Mesenchymal stem cell (in vitro differentiated cells and primary cell): ENCODE measurements around the gene PINK1.
A peak's percentile ranks its signal among the peaks of the same experiment; 100 is the strongest.

Source experiments
- DNase-seq: peaks from one replicate; pipeline ENCODE4 v3.0.0-alpha.2; 2013
- H2AFZ ChIP-seq: one replicate; pipeline ENCODE4 v1.6.1; 2013; ENCODE audit warnings: low read depth, mild to moderate bottlenecking, control low read depth, inconsistent platforms, low read length, moderate library complexity
- H2AK5ac ChIP-seq: 2 replicates; pipeline ENCODE4 v1.6.1; 2013; ENCODE audit warnings: low read length, moderate library complexity, mild to moderate bottlenecking, inconsistent platforms; ENCODE audit not compliant: severe bottlenecking
- H2BK120ac ChIP-seq: one replicate; pipeline ENCODE4 v1.6.1; 2013; ENCODE audit warnings: low read depth, mild to moderate bottlenecking, inconsistent platforms, low read length, moderate library complexity
- H2BK12ac ChIP-seq, 2 experiments: one replicate each; pipeline ENCODE4 v1.6.1; 2013; ENCODE audit warnings: inconsistent platforms in 2 of 2, low read length in 2 of 2, mild to moderate bottlenecking in 2 of 2, moderate library complexity in 2 of 2, control low read depth in 1 of 2
- H2BK15ac ChIP-seq: one replicate; pipeline ENCODE4 v1.6.1; 2013; ENCODE audit warnings: mild to moderate bottlenecking, low read depth, inconsistent platforms; ENCODE audit not compliant: poor library complexity, severe bottlenecking
- H2BK5ac ChIP-seq: 2 replicates; pipeline ENCODE4 v1.6.1; 2013; ENCODE audit warnings: low read depth, mild to moderate bottlenecking, low read length, control low read depth, inconsistent platforms; ENCODE audit not compliant: poor library complexity, severe bottlenecking
- H3K14ac ChIP-seq, 2 experiments: one replicate each; pipeline ENCODE4 v1.6.1; 2013; ENCODE audit warnings: inconsistent platforms in 2 of 2, low read length in 2 of 2, control low read depth in 1 of 2, mild to moderate bottlenecking in 1 of 2, moderate library complexity in 1 of 2
- H3K18ac ChIP-seq, 2 experiments: one replicate each; pipeline ENCODE4 v1.6.1; 2013; ENCODE audit warnings: inconsistent platforms in 2 of 2, low read length in 2 of 2, control low read depth in 1 of 2, low read depth in 1 of 2, mild to moderate bottlenecking in 1 of 2
- H3K23ac ChIP-seq, 2 experiments: one replicate each; pipeline ENCODE4 v1.6.1; 2013; ENCODE audit warnings: inconsistent platforms in 2 of 2, low read length in 2 of 2, mild to moderate bottlenecking in 2 of 2, moderate library complexity in 2 of 2, control low read depth in 1 of 2
- H3K27ac ChIP-seq: 2 replicates; pipeline ENCODE4 v1.5.1; 2013; ENCODE audit warnings: mild to moderate bottlenecking, moderate library complexity, low read length, control low read depth, inconsistent platforms; ENCODE audit not compliant: poor library complexity, severe bottlenecking
- H3K27me3 ChIP-seq, 2 experiments: 2 replicates each; pipeline versions ENCODE4 v1.6.1 to v1.7.0; 2013; ENCODE audit warnings: low read length in 2 of 2, mild to moderate bottlenecking in 2 of 2, moderate library complexity in 2 of 2, control low read depth in 1 of 2, inconsistent platforms in 1 of 2; ENCODE audit not compliant: control insufficient read depth in 1 of 2, insufficient read depth in 1 of 2
- H3K36me3 ChIP-seq, 2 experiments: 2 replicates each; pipeline versions ENCODE4 v1.6.1 to v1.7.0; 2013; ENCODE audit warnings: low read length in 2 of 2, control low read depth in 1 of 2, inconsistent platforms in 1 of 2, low read depth in 1 of 2, mild to moderate bottlenecking in 1 of 2; ENCODE audit not compliant: insufficient read depth in 2 of 2, control insufficient read depth in 1 of 2
- H3K4ac ChIP-seq, 2 experiments: one replicate each; pipeline ENCODE4 v1.6.1; 2013; ENCODE audit warnings: inconsistent platforms in 2 of 2, low read length in 2 of 2, mild to moderate bottlenecking in 2 of 2, moderate library complexity in 2 of 2, control low read depth in 1 of 2, low read depth in 1 of 2
- H3K4me1 ChIP-seq: 2 replicates; pipeline ENCODE4 v1.6.1; 2013; ENCODE audit warnings: low read depth, low read length, control low read depth; ENCODE audit not compliant: control insufficient read depth, insufficient read depth
- H3K4me2 ChIP-seq: 2 replicates; pipeline ENCODE4 v1.6.1; 2013; ENCODE audit warnings: low read length, mild to moderate bottlenecking, inconsistent platforms; ENCODE audit not compliant: poor library complexity, severe bottlenecking
- H3K4me3 ChIP-seq, 2 experiments: 2 replicates each; pipeline versions ENCODE4 v1.5.1 to v1.7.0; 2013; ENCODE audit warnings: low read length in 2 of 2, mild to moderate bottlenecking in 2 of 2, control low read depth in 1 of 2, low read depth in 1 of 2; ENCODE audit not compliant: insufficient read depth in 1 of 2
- H3K79me1 ChIP-seq: replicated peaks from 2 replicates; pipeline ENCODE4 v1.6.1; 2013; ENCODE audit warnings: mild to moderate bottlenecking, control low read depth, low read length, inconsistent platforms; ENCODE audit not compliant: poor library complexity, severe bottlenecking
- H3K9ac ChIP-seq: 2 replicates; pipeline ENCODE4 v1.7.0; 2013; ENCODE audit warnings: mild to moderate bottlenecking, low read length, moderate library complexity
- H3K9me3 ChIP-seq: 2 replicates; pipeline ENCODE4 v1.7.0; 2013; ENCODE audit warnings: mild to moderate bottlenecking, low read length; ENCODE audit not compliant: control insufficient read depth
- H4K8ac ChIP-seq: one replicate; pipeline ENCODE4 v1.6.1; 2013; ENCODE audit warnings: inconsistent platforms, mild to moderate bottlenecking, low read length, moderate library complexity
- H4K91ac ChIP-seq: one replicate; pipeline ENCODE4 v1.6.1; 2013; ENCODE audit warnings: mild to moderate bottlenecking, low read length, inconsistent platforms
- WGBS: methylation state at CpG from one replicate; pipeline ENCODE4 v1.1.7; 2013; ENCODE audit warnings: mixed read lengths; 5-methylcytosine and 5-hydroxymethylcytosine counted together

Gene PINK1

DNA sequence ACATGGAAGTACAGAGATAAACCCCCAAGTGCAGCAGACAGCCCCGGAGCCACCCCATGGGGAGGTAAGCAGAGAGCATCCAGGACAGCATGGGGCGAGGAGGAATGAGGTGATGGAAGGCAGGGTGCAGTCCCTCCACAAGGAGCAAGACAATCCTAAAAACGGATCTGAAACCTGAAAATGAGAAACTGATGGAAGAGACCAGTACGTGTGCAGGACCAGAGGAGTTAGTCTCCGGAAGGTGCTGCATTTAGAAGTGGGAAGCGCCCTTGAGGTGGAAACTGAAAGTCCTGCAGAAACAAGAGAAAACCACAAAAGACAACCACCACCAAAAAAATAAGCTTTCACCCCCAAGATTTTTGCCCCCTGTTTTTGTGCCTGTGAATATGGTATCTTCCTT lies 45.3 kb downstream of the PINK1 start:
- Histone ChIP-seq H2BK12ac (no peak overlapping the region), H3K23ac (no peak overlapping the region), H3K18ac (no peak overlapping the region), H3K9ac (no peak overlapping the region), H3K27me3 (peaks cover 0 to 5% of the 10 kb centered on the region in 2 experiments), H3K36me3 (no peaks in the 10 kb centered on the region), H4K8ac (no peak overlapping the region), H3K27ac (no peak overlapping the region), H4K91ac (no peak overlapping the region), H3K4me1 (no peaks in the 10 kb centered on the region), H3K4me2 (no peak overlapping the region), H3K4ac (no peak overlapping the region), H3K14ac (no peak overlapping the region), H3K79me1 (no peaks in the 10 kb centered on the region), H2AFZ (no peak overlapping the region), H2BK15ac (no peak overlapping the region), H3K9me3 (no peaks in the 10 kb centered on the region), H2AK5ac (no peak overlapping the region), H3K4me3 (no peak overlapping the region), H2BK5ac (no peak overlapping the region), H2BK120ac (no peak overlapping the region)
- 83% methylated on average over 5 of the region's 6 CpGs for WGBS
- DNase-seq, result no peak

DNA sequence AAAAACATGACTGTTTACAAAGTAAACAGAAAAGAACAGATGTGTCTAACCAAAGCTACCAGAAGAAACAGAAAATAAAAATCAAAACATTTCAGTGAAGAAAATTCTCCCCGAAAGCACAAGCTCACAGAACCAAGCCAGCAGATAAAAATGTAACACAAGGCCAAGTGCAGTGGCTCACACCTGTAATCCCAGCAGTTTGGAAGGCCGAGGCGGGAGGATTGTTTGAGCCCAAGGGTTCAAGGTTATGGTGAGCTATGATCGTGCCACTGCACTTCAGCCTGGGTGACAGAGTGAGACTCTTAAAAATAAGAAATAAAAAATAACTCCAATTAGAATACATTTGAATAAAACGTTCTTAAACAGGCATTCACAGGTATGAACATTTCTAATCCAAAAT lies 47.0 kb downstream of the PINK1 start:
- DNase-seq, result no peak
- Histone ChIP-seq H2BK120ac (no peak overlapping the region), H2BK15ac (no peak overlapping the region)

GRCh38 chr1:20681999-20682398 lies 48.7 kb downstream of the PINK1 start:
- H3K4me1 ChIP-seq, result no peaks in the 10 kb centered on the region
- no peak overlapping the region for H3K18ac ChIP-seq
- no peak overlapping the region for H4K91ac ChIP-seq
- H3K4ac ChIP-seq, result no peak overlapping the region
- no peak overlapping the region for H2BK120ac ChIP-seq
- H2AFZ ChIP-seq, result no peak overlapping the region
- H3K36me3 ChIP-seq, result peaks cover 0 to 5% of the 10 kb centered on the region in 2 experiments
- H2BK12ac ChIP-seq, result no peak overlapping the region
- no peak overlapping the region for H2AK5ac ChIP-seq
- no peak overlapping the region for H3K9ac ChIP-seq
- H4K8ac ChIP-seq, result no peak overlapping the region
- H3K27me3 ChIP-seq, result peaks cover 0 to 8% of the 10 kb centered on the region in 2 experiments
- H2BK5ac ChIP-seq, result no peak overlapping the region
- no peak overlapping the region for H3K4me2 ChIP-seq
- no peak overlapping the region for H3K14ac ChIP-seq
- no peak overlapping the region for H2BK15ac ChIP-seq
- no peak for DNase-seq
- H3K27ac ChIP-seq, result no peak overlapping the region
- no peaks in the 10 kb centered on the region for H3K79me1 ChIP-seq
- no peak overlapping the region for H3K4me3 ChIP-seq
- 98% methylated on average over 9 of the region's 9 CpGs for WGBS
- H3K9me3 ChIP-seq, result no peaks in the 10 kb centered on the region
- H3K23ac ChIP-seq, result no peak overlapping the region

More for the DNA sequence above, 47.0 kb downstream of the PINK1 start:
- no peak overlapping the region for H3K4ac ChIP-seq
- H3K18ac ChIP-seq, result no peak overlapping the region
- no peak overlapping the region for H2AFZ ChIP-seq
- no peak overlapping the region for H4K8ac ChIP-seq
- H3K79me1 ChIP-seq, result no peaks in the 10 kb centered on the region
- no peak overlapping the region for H4K91ac ChIP-seq
- H3K4me2 ChIP-seq, result no peak overlapping the region
- H3K23ac ChIP-seq, result no peak overlapping the region
- no peak overlapping the region for H2BK12ac ChIP-seq
- H3K4me3 ChIP-seq, result no peak overlapping the region
- no peak overlapping the region for H2AK5ac ChIP-seq
- no peaks in the 10 kb centered on the region for H3K9me3 ChIP-seq
- H3K14ac ChIP-seq, result no peak overlapping the region
- no peaks in the 10 kb centered on the region for H3K4me1 ChIP-seq
- no peak overlapping the region for H3K9ac ChIP-seq
- no peak overlapping the region for H2BK5ac ChIP-seq
- H3K27me3 ChIP-seq, result peaks cover 0 to 8% of the 10 kb centered on the region in 2 experiments
- H3K36me3 ChIP-seq, result peaks cover 0 to 5% of the 10 kb centered on the region in 2 experiments
- no peak overlapping the region for H3K27ac ChIP-seq
- 96% methylated on average over 3 of the region's 5 CpGs for WGBS

DNA sequence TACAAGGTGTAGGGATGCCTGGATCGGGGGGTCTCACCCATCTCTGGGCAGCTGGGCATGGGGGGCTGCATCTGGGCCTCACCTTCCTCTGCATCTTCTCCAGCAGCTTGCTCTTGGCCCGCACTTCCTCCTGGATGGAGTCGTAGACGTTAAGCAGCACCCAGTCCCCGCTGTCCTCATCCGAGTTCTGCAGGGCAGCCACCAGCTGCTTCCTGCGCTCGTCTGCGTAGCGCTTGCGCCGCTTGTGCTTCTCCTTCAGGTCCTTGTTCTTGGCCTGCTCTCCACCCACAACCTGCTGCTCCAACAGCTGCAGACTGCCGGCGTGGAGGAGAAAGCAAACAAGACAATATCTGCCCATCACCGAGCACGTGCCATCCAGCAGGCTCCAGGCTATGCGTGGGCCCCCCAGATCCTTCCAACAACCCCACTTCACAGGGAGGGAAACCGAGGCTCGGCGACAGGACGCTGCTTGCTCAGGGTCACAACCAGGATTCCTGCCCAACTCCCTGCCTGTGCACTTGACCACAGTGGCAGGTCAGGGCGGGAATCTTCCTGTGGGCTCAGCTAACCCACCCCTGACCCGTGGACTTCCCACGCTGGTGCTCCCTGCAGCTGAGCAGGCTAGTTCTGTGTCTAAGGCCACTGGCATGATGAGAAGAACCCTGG lies 49.4 kb downstream of the PINK1 start:
- no peak overlapping the region for H3K4me3 ChIP-seq
- WGBS, result 95% methylated on average over 24 of the region's 24 CpGs

More for the DNA sequence above, 49.4 kb downstream of the PINK1 start:
- Histone ChIP-seq H3K4me2 (no peak overlapping the region), H2BK5ac (no peak overlapping the region), H2BK15ac (peak overlapping the region; percentile 2), H3K79me1 (no peaks in the 10 kb centered on the region), H3K9me3 (no peaks in the 10 kb centered on the region), H2AK5ac (no peak overlapping the region), H3K4me1 (no peaks in the 10 kb centered on the region), H4K91ac (no peak overlapping the region), H3K23ac (no peak overlapping the region), H2BK120ac (no peak overlapping the region), H3K4ac (no peak overlapping the region), H2AFZ (no peak overlapping the region), H3K14ac (no peak overlapping the region), H4K8ac (peak overlapping the region; percentile 12), H3K9ac (no peak overlapping the region), H3K27me3 (peaks cover 0 to 8% of the 10 kb centered on the region in 2 experiments), H3K27ac (no peak overlapping the region), H2BK12ac (no peak overlapping the region), H3K18ac (no peak overlapping the region), H3K36me3 (peaks cover 0 to 5% of the 10 kb centered on the region in 2 experiments)
- DNase-seq, result no peak
